Measurements from ENCODE around the gene FAM107B. TPM values are rescaled to one million over a fixed set of nuclear protein-coding genes. Genes with fewer than 3 reads are reported as not detected.

FAM107B gene
- total and polyA plus RNA-seq, 4 experiments from 2014 or later = 191 to 346 (median 238) TPM

DNA sequence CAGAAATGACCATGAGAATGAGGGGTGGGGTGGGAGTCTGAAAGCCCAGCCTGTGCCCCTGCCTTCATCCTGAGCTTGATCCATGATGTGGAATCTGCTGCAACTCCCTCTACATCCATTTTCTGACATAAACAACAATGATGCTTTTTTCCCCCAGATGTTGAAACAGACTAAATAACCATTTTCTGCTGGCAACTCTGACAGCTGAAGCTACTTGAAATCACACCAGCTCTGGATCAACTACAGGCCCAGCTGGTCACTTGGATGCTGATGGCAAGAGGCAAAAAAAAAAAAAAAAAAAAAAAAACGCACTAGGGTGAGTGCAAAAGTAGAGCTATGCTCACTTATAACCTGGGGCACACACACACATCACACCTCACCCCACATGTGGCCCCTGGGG lies 74.2 kb downstream of the FAM107B start:
- intact Hi-C loops (cut with micrococcal nuclease) = no loop called here
- no peak overlapping the region for H3K27ac ChIP-seq (ENCODE audit: low read depth, low read length)
- H3K36me3 ChIP-seq (ENCODE audit: insufficient read depth, low read length) = no peaks in the 10 kb centered on the region
- Mint-ChIP-seq H3K9me3 (peaks cover 0 to 5% (median 0%) of the 10 kb centered on the region in 8 donors), H3K4me1 (peaks cover 0 to 1% (median 0%) of the 10 kb centered on the region in 4 donors), H3K27me3 (peaks cover 0 to 1% of the 10 kb centered on the region in 2 donors), H3K4me3 (no peak overlapping the region), H3K27ac (no peak overlapping the region), H3K36me3 (no peaks in the 10 kb centered on the region)
- H3K27me3 ChIP-seq (ENCODE audit: insufficient read depth, low read length) = no peaks in the 10 kb centered on the region
- no peak for DNase-seq
- H3K4me3 ChIP-seq (ENCODE audit: low read length in 2 of 2) = no peak overlapping the region
- H3K9me3 ChIP-seq (ENCODE audit: control insufficient read depth in 1 of 2, low read length in 2 of 2) = no peaks in the 10 kb centered on the region
- CTCF ChIA-PET (ENCODE audit: partially characterized antibody) = no interaction called here
- POLR2A ChIA-PET (ENCODE audit: partially characterized antibody) = no interaction called here
- no peaks in the 10 kb centered on the region for H3K4me1 ChIP-seq (ENCODE audit: insufficient read depth, low read length)

DNA sequence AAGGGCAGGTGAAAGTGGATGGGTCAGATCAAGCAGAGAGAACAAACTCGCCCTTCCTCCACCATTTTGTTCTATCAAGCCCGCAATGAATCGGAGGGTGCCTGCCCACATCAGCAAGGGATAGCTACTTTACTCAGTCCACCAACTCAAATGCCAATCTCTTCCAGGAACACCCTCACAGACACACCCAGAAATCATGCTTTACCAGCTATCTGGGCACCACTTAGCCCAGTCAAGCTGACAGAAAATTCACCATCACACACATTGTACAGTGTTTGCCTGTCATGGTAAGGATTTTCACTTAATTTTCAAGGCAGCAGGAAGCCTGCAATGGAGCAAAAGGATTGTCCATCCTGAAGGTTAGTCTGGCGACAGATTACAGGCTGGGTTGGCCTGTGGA lies 75.2 kb downstream of the FAM107B start:
- Mint-ChIP-seq H3K9me3 (peaks cover 0 to 5% (median 0%) of the 10 kb centered on the region in 8 donors), H3K27ac (peak overlapping the region in 1 of 7 donors; percentile 63), H3K36me3 (no peaks in the 10 kb centered on the region), H3K4me3 (no peak overlapping the region), H3K4me1 (peaks cover 0 to 1% (median 0%) of the 10 kb centered on the region in 4 donors), H3K27me3 (peaks cover 0 to 1% of the 10 kb centered on the region in 2 donors)
- CTCF ChIA-PET (ENCODE audit: partially characterized antibody) = no interaction called here
- H3K4me1 ChIP-seq (ENCODE audit: insufficient read depth, low read length) = no peaks in the 10 kb centered on the region
- POLR2A ChIA-PET (ENCODE audit: partially characterized antibody) = no interaction called here
- no peak for DNase-seq
- H3K4me3 ChIP-seq (ENCODE audit: low read length in 2 of 2) = no peak overlapping the region
- H3K36me3 ChIP-seq (ENCODE audit: insufficient read depth, low read length) = no peaks in the 10 kb centered on the region
- intact Hi-C loops (cut with micrococcal nuclease) = no loop called here
- no peaks in the 10 kb centered on the region for H3K27me3 ChIP-seq (ENCODE audit: insufficient read depth, low read length)
- H3K9me3 ChIP-seq (ENCODE audit: control insufficient read depth in 1 of 2, low read length in 2 of 2) = no peaks in the 10 kb centered on the region
- H3K27ac ChIP-seq (ENCODE audit: low read depth, low read length) = no peak overlapping the region

DNA sequence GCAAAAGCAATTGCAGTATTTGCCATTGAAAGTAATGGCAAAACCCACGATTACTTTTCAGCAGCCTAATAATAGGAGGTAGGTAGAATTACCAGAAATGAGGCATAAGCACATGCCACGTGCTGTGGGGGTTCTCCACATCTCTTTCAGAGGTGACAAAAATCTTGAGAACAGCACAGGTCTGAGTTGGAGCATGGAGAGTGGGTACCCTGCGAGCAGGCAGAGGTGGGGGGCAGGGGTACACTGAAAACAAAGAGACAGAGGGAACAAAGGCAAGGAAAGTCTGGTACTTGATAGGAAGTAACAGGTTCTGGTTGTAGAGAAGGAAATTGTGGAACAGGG lies 75.9 kb downstream of the FAM107B start:
- POLR2A ChIA-PET (ENCODE audit: partially characterized antibody) = no interaction called here
- CTCF ChIA-PET (ENCODE audit: partially characterized antibody) = no interaction called here

DNA sequence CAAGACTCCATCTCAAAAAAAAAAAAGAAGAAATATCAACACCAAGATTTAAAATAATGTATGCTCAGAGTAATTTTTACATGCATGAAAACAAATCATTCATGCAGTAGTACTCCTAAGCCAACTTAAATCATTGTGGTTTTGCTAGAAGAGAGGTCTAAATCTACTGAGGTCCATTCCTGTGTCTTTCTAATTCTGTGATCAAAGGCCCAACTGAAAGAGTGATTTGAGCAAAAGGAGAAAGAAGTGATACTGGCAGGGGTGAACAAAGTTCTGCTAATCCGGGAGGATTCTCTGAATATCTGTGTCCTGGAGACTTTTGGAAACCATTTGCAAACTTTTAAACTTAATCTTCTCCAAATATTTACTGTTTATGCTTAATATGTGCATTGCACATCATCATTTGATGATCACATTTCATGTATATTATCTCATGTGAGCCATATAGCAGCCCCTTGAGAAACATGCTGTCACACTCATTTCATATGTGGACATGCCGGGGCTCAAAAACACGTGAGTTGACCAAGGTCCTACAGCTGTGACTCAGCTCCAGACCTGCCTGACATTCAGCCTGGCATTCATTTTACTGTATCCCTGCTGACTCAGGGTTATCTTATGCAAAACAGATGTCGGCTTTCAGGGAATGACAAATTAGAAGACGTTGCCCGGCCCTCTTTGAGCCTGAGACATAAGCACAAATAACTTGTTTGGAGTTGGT lies 76.4 kb downstream of the FAM107B start:
- no peak overlapping the region for H3K27ac Mint-ChIP-seq
- POLR2A ChIA-PET (ENCODE audit: partially characterized antibody) = no interaction called here
- intact Hi-C loops (cut with micrococcal nuclease) = no loop called here

More for the DNA sequence above, 75.9 kb downstream of the FAM107B start:
- no peaks in the 10 kb centered on the region for H3K36me3 ChIP-seq (ENCODE audit: insufficient read depth, low read length)
- H3K27me3 ChIP-seq (ENCODE audit: insufficient read depth, low read length) = no peaks in the 10 kb centered on the region
- H3K9me3 ChIP-seq (ENCODE audit: control insufficient read depth in 1 of 2, low read length in 2 of 2) = no peaks in the 10 kb centered on the region
- H3K27ac Mint-ChIP-seq = no peak overlapping the region
- no peak overlapping the region for H3K4me3 ChIP-seq (ENCODE audit: low read length in 2 of 2)
- no peaks in the 10 kb centered on the region for H3K36me3 Mint-ChIP-seq
- DNase-seq = no peak
- H3K4me1 ChIP-seq (ENCODE audit: insufficient read depth, low read length) = no peaks in the 10 kb centered on the region
- peaks cover 0 to 1% (median 0%) of the 10 kb centered on the region in 4 donors for H3K4me1 Mint-ChIP-seq
- no peak overlapping the region for H3K4me3 Mint-ChIP-seq
- intact Hi-C loops (cut with micrococcal nuclease) = no loop called here
- peaks cover 0 to 5% (median 0%) of the 10 kb centered on the region in 8 donors for H3K9me3 Mint-ChIP-seq
- H3K27ac ChIP-seq (ENCODE audit: low read depth, low read length) = no peak overlapping the region
- peaks cover 0 to 1% of the 10 kb centered on the region in 2 donors for H3K27me3 Mint-ChIP-seq

DNA sequence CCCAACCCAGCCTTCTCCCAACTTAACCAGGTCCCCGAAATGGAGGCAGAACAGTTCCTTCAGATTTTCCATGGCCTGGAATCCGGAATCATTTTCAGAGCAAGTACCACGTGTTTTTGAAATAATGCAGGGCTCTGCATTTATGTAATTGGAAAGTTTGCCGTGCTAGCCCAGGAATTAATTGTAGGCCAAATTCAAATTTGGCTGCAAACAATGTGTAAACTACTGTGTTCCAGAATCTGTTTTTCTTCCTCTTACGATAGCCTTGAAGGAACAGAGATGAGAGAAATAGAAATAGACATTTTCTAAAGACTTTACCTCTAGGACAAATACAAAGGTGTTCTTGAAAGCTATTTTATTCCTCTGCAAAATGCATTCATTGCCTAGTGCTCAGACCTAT lies 77.4 kb downstream of the FAM107B start:
- Histone ChIP-seq H3K27ac (ENCODE audit: low read depth, low read length) (no peak overlapping the region), H3K27me3 (ENCODE audit: insufficient read depth, low read length) (no peaks in the 10 kb centered on the region), H3K4me3 (ENCODE audit: low read length in 2 of 2) (no peak overlapping the region), H3K36me3 (ENCODE audit: insufficient read depth, low read length) (no peaks in the 10 kb centered on the region), H3K9me3 (ENCODE audit: control insufficient read depth in 1 of 2, low read length in 2 of 2) (no peaks in the 10 kb centered on the region), H3K4me1 (ENCODE audit: insufficient read depth, low read length) (peaks cover 4% of the 10 kb centered on the region)
- peaks cover 3 to 5% (median 5%) of the 10 kb centered on the region in 4 donors for H3K4me1 Mint-ChIP-seq
- peaks cover 0 to 5% (median 0%) of the 10 kb centered on the region in 8 donors for H3K9me3 Mint-ChIP-seq
- no peaks in the 10 kb centered on the region for H3K27me3 Mint-ChIP-seq
- DNase-seq = no peak
- intact Hi-C loops (cut with micrococcal nuclease) = no loop called here
- POLR2A ChIA-PET (ENCODE audit: partially characterized antibody) = no interaction called here
- H3K36me3 Mint-ChIP-seq = no peaks in the 10 kb centered on the region
- H3K27ac Mint-ChIP-seq = peak overlapping the region in 1 of 7 donors; percentile 8
- no peak overlapping the region for H3K4me3 Mint-ChIP-seq
- CTCF ChIA-PET (ENCODE audit: partially characterized antibody) = no interaction called here

More for the DNA sequence above, 76.4 kb downstream of the FAM107B start:
- Mint-ChIP-seq H3K4me1 (peaks cover 0 to 1% (median 0%) of the 10 kb centered on the region in 4 donors), H3K36me3 (no peaks in the 10 kb centered on the region), H3K4me3 (no peak overlapping the region), H3K27me3 (peaks cover 0 to 1% of the 10 kb centered on the region in 2 donors), H3K9me3 (peaks cover 0 to 5% (median 0%) of the 10 kb centered on the region in 8 donors)
- no peak overlapping the region for H3K4me3 ChIP-seq (ENCODE audit: low read length in 2 of 2)
- no peak for DNase-seq
- H3K27me3 ChIP-seq (ENCODE audit: insufficient read depth, low read length) = no peaks in the 10 kb centered on the region
- CTCF ChIA-PET (ENCODE audit: partially characterized antibody) = no interaction called here
- no peak overlapping the region for H3K27ac ChIP-seq (ENCODE audit: low read depth, low read length)
- no peaks in the 10 kb centered on the region for H3K4me1 ChIP-seq (ENCODE audit: insufficient read depth, low read length)
- H3K9me3 ChIP-seq (ENCODE audit: control insufficient read depth in 1 of 2, low read length in 2 of 2) = no peaks in the 10 kb centered on the region
- H3K36me3 ChIP-seq (ENCODE audit: insufficient read depth, low read length) = no peaks in the 10 kb centered on the region

DNA sequence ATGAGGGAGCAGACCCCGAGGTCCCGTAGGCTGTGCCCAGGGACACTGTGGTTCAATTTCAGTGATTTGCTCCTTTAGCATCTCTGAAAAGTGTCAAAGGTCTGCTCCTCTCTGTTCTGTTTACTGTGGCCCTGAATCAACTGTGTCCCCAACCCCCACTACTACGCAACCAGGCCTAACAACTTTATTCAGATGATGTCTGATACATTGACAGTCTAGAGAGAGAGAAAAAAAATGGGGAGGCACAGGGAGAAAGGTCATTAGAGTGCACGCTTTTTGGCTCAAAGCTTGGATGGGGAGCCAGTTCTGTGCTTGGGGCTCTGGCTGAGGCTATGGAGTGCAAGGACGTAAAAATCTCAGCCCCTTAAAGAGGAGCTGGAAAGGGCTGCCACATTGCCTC lies 77.9 kb downstream of the FAM107B start:
- Histone ChIP-seq H3K27ac (ENCODE audit: low read depth, low read length) (no peak overlapping the region), H3K9me3 (ENCODE audit: control insufficient read depth in 1 of 2, low read length in 2 of 2) (no peaks in the 10 kb centered on the region), H3K27me3 (ENCODE audit: insufficient read depth, low read length) (no peaks in the 10 kb centered on the region), H3K36me3 (ENCODE audit: insufficient read depth, low read length) (no peaks in the 10 kb centered on the region), H3K4me1 (ENCODE audit: insufficient read depth, low read length) (peaks cover 4% of the 10 kb centered on the region), H3K4me3 (ENCODE audit: low read length in 2 of 2) (no peak overlapping the region)
- intact Hi-C loops (cut with micrococcal nuclease) = no loop called here
- DNase-seq = no peak
- Mint-ChIP-seq H3K36me3 (no peaks in the 10 kb centered on the region), H3K27ac (no peak overlapping the region), H3K4me3 (no peak overlapping the region), H3K27me3 (no peaks in the 10 kb centered on the region), H3K4me1 (peaks cover 5 to 10% (median 7%) of the 10 kb centered on the region in 4 donors), H3K9me3 (peaks cover 0 to 5% (median 0%) of the 10 kb centered on the region in 8 donors)
- ChIA-PET CTCF (ENCODE audit: partially characterized antibody) (interaction anchor here (0.5 kb wide), 1 partner anchor 155 kb away, joined by 3 read pairs; no protein-coding TSS in a partner anchor), POLR2A (ENCODE audit: partially characterized antibody) (no interaction called here)

DNA sequence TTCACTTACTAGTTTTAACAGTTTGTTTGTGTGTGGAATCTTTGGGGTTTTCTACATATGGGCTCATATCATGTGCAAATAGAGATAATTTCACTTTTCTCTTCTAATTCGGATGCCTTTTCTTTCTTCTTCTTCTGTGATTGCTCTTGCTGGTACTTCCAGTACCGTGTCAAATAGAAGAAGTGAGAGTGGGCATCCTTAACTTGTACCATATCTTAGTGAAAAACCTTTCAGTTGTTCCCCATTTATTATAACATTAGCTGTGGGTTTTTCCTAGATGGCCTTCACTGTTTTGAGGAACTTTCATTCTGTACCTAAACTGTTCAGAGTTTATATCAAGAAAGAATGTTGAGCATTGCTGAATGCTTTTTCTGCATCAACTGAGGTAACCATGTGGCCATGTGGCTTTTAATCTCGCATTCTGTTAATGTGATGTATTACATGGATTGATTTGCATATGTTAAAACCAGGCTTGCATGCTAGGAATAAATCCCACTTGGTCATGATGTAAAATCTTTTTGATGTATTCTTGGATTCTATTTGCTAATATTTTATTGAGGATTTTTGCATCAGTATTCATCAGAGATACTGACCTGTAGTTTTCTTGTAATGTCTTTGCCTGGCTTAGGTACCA lies 78.7 kb downstream of the FAM107B start:
- H3K27ac Mint-ChIP-seq = no peak overlapping the region
- H3K4me3 Mint-ChIP-seq = no peak overlapping the region
- Histone ChIP-seq H3K27me3 (ENCODE audit: insufficient read depth, low read length) (no peaks in the 10 kb centered on the region), H3K9me3 (ENCODE audit: control insufficient read depth in 1 of 2, low read length in 2 of 2) (no peaks in the 10 kb centered on the region), H3K4me3 (ENCODE audit: low read length in 2 of 2) (no peak overlapping the region), H3K4me1 (ENCODE audit: insufficient read depth, low read length) (peaks cover 4% of the 10 kb centered on the region), H3K36me3 (ENCODE audit: insufficient read depth, low read length) (no peaks in the 10 kb centered on the region), H3K27ac (ENCODE audit: low read depth, low read length) (no peak overlapping the region)
- peaks cover 5 to 10% (median 7%) of the 10 kb centered on the region in 4 donors for H3K4me1 Mint-ChIP-seq
- H3K36me3 Mint-ChIP-seq = no peaks in the 10 kb centered on the region
- no peaks in the 10 kb centered on the region for H3K27me3 Mint-ChIP-seq
- CTCF ChIA-PET (ENCODE audit: partially characterized antibody) = no interaction called here
- intact Hi-C loops (cut with micrococcal nuclease) = no loop called here
- DNase-seq = no peak
- H3K9me3 Mint-ChIP-seq = peaks cover 0 to 5% (median 0%) of the 10 kb centered on the region in 8 donors
- POLR2A ChIA-PET (ENCODE audit: partially characterized antibody) = no interaction called here
